GM12878 (cell line): Measurements from ENCODE around the gene REL. TPM values are rescaled to one million over a fixed set of nuclear protein-coding genes. Genes with fewer than 3 reads are reported as not detected.

Source experiments
- BHLHE40 ChIP-seq, 2 experiments: fragments of 450-650 bp in 1 of 2; IDR thresholded peaks; 2 replicates each; pipeline ENCODE4 v1.6.1; 2011 to 2017; ENCODE audit warnings: low read depth in 2 of 2, borderline replicate concordance in 1 of 2, improper control_type of control experiment in 1 of 2, low read length in 1 of 2, mild to moderate bottlenecking in 1 of 2
- CBX3 ChIP-seq: fragments of 200-600 bp; sonication (generic); IDR thresholded peaks from 2 replicates; pipeline ENCODE4 v1.6.1; 2016; ENCODE audit warnings: low read depth, borderline replicate concordance
- CBX5 ChIP-seq: sonication (generic); IDR thresholded peaks from 2 replicates; pipeline ENCODE4 v1.6.1; 2016; ENCODE audit warnings: low read depth, moderate library complexity, mild to moderate bottlenecking, inconsistent platforms
- CREM ChIP-seq: IDR thresholded peaks from 2 replicates; pipeline ENCODE4 v1.6.1; 2014; ENCODE audit warnings: antibody characterized with exemption, low read depth
- E2F8 ChIP-seq: fragments of 450-650 bp; IDR thresholded peaks from 2 replicates; pipeline ENCODE4 v1.6.1; 2018; ENCODE audit warnings: mild to moderate bottlenecking, low read depth, moderate library complexity; ENCODE audit not compliant: partially characterized antibody
- FOXK2 ChIP-seq: fragments of 450-650 bp; IDR thresholded peaks from 2 replicates; pipeline ENCODE4 v1.6.1; 2017; ENCODE audit warnings: mild to moderate bottlenecking, moderate library complexity
- IRF5 ChIP-seq: fragments of 450-650 bp; IDR thresholded peaks from 2 replicates; pipeline ENCODE4 v1.6.1; 2017; ENCODE audit warnings: borderline replicate concordance
- NBN ChIP-seq: fragments of 450-650 bp; IDR thresholded peaks from 2 replicates; pipeline ENCODE4 v1.6.1; 2016
- PAX8 ChIP-seq: fragments of 450-650 bp; IDR thresholded peaks from 2 replicates; pipeline ENCODE4 v1.6.1; 2017; ENCODE audit warnings: mild to moderate bottlenecking, moderate library complexity
- SMARCA5 ChIP-seq: fragments of 450-650 bp; IDR thresholded peaks from 2 replicates; pipeline ENCODE4 v1.6.1; 2017; ENCODE audit warnings: mild to moderate bottlenecking
- STAT3 ChIP-seq: IDR thresholded peaks from 2 replicates; pipeline ENCODE4 v1.6.1; 2011; ENCODE audit warnings: low read depth, low read length, improper control_type of control experiment
- TCF12 ChIP-seq: IDR thresholded peaks from 2 replicates; pipeline ENCODE4 v1.6.1; 2011; ENCODE audit warnings: low read depth, mild to moderate bottlenecking, low read length
- ZBED1 ChIP-seq: IDR thresholded peaks from 2 replicates; pipeline ENCODE4 v1.6.1; 2016; ENCODE audit warnings: borderline replicate concordance
- ZNF592 ChIP-seq: fragments of 450-650 bp; IDR thresholded peaks from 2 replicates; pipeline ENCODE4 v1.6.1; 2017; ENCODE audit warnings: mild to moderate bottlenecking, moderate library complexity
- polyA plus RNA-seq, 11 experiments: library from polyadenylated mRNA; depleted of rRNA in 4 of 11; unstranded in 6 of 11; stranded (reverse) in 5 of 11; fragments of >200 nt; fragmentation: Nextera tagmentation in 4 of 11; fragmentation: Illumina TruSeq in 1 of 11; extraction: Ambion mirVana in 4 of 11; extraction: Trizol in 1 of 11; gene quantifications; 1 replicate in 1 of 11; 2 replicates in 10 of 11; pipeline versions ENCODE4 v1.2.1 to v1.2.3, GENCODE V29; 2011 to 2016; ENCODE audit warnings: inconsistent platforms in 2 of 11, missing spikeins in 2 of 11, low read depth in 1 of 11
- total RNA-seq, 4 experiments: library from RNA; depleted of rRNA in 3 of 4; stranded (reverse); fragments of >200 nt in 3 of 4; fragmentation: Illumina TruSeq in 1 of 4; extraction: Trizol in 1 of 4; gene quantifications; 2 replicates each; pipeline versions ENCODE4 v1.2.1 to v1.2.3, GENCODE V29; 2013 to 2021
- TF ChIP-seq, protein P1 (sequence below): fragments of 450-650 bp; IDR thresholded peaks from 2 replicates; pipeline ENCODE4 v1.6.1; 2017; ENCODE audit warnings: antibody characterized with exemption, mild to moderate bottlenecking, moderate library complexity
- TF ChIP-seq, protein P2 (sequence below): fragments of 450-650 bp; IDR thresholded peaks from 2 replicates; pipeline ENCODE4 v1.6.1; 2018; ENCODE audit warnings: borderline replicate concordance, mild to moderate bottlenecking; ENCODE audit not compliant: partially characterized antibody

REL gene
- total and polyA plus RNA-seq, 10 of the 15 experiments (the other 5 are each of a cell fraction or from before 2014, with no cell fraction given): 6.3 to 52.4 (median 26.6) TPM

GRCh38 chr2:60882971-60883753 lies 1.8 kb downstream of the REL start (continued):
- TF ChIP-seq, protein P1, sequence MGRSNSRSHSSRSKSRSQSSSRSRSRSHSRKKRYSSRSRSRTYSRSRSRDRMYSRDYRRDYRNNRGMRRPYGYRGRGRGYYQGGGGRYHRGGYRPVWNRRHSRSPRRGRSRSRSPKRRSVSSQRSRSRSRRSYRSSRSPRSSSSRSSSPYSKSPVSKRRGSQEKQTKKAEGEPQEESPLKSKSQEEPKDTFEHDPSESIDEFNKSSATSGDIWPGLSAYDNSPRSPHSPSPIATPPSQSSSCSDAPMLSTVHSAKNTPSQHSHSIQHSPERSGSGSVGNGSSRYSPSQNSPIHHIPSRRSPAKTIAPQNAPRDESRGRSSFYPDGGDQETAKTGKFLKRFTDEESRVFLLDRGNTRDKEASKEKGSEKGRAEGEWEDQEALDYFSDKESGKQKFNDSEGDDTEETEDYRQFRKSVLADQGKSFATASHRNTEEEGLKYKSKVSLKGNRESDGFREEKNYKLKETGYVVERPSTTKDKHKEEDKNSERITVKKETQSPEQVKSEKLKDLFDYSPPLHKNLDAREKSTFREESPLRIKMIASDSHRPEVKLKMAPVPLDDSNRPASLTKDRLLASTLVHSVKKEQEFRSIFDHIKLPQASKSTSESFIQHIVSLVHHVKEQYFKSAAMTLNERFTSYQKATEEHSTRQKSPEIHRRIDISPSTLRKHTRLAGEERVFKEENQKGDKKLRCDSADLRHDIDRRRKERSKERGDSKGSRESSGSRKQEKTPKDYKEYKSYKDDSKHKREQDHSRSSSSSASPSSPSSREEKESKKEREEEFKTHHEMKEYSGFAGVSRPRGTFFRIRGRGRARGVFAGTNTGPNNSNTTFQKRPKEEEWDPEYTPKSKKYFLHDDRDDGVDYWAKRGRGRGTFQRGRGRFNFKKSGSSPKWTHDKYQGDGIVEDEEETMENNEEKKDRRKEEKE: no peak
- TF ChIP-seq IRF5 (no peak), ZBED1 (no peak), CREM (no peak), E2F8 (peak; percentile 12), ZNF592 (no peak), TCF12 (no peak), CBX3 (no peak), PAX8 (no peak), BHLHE40 (IDR thresholded peaks at IDR 0.05; ENCODE audit: borderline replicate concordance in 1 of 2, low read depth in 2 of 2, low read length in 1 of 2) (peak in 1 of 2 experiments; percentile 30; a peak in 1 of 4 replicates), FOXK2 (no peak), NBN (0 out of 2 replicates have a peak, but pooled peaks have one; percentile 10), CBX5 (no peak), STAT3 (0 out of 2 replicates have a peak, but pooled peaks have one; percentile 31), SMARCA5 (no peak)
- TF ChIP-seq, protein P2, sequence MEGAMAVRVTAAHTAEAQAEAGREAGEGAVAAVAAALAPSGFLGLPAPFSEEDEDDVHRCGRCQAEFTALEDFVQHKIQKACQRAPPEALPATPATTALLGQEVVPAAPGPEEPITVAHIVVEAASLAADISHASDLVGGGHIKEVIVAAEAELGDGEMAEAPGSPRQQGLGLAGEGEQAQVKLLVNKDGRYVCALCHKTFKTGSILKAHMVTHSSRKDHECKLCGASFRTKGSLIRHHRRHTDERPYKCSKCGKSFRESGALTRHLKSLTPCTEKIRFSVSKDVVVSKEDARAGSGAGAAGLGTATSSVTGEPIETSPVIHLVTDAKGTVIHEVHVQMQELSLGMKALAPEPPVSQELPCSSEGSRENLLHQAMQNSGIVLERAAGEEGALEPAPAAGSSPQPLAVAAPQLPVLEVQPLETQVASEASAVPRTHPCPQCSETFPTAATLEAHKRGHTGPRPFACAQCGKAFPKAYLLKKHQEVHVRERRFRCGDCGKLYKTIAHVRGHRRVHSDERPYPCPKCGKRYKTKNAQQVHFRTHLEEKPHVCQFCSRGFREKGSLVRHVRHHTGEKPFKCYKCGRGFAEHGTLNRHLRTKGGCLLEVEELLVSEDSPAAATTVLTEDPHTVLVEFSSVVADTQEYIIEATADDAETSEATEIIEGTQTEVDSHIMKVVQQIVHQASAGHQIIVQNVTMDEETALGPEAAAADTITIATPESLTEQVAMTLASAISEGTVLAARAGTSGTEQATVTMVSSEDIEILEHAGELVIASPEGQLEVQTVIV: no peak
